H9 (cell line): ENCODE results near the gene NEXN. TPM values are rescaled to one million over a fixed set of nuclear protein-coding genes. Genes with fewer than 3 reads are reported as not detected.

Source experiments
- DNase-seq: peaks from one replicate; pipeline ENCODE4 v3.0.0-alpha.2; 2017
- H2AFZ ChIP-seq: one replicate; pipeline ENCODE4 v1.6.1; 2013; ENCODE audit warnings: mild to moderate bottlenecking, low read length, control low read depth, moderate library complexity
- H2AK5ac ChIP-seq: 2 replicates; pipeline ENCODE4 v1.6.1; 2013; ENCODE audit warnings: low read length, control low read depth, mixed read lengths; ENCODE audit not compliant: insufficient read length
- H2BK120ac ChIP-seq: one replicate; pipeline ENCODE4 v1.6.1; 2013; ENCODE audit warnings: low read depth, mild to moderate bottlenecking, low read length, control low read depth, inconsistent platforms; ENCODE audit not compliant: poor library complexity, severe bottlenecking
- H2BK12ac ChIP-seq: 2 replicates; pipeline ENCODE4 v1.6.1; 2013; ENCODE audit warnings: low read length, control low read depth, mixed read lengths, low read depth; ENCODE audit not compliant: insufficient read length
- H2BK15ac ChIP-seq: 2 replicates; pipeline ENCODE4 v1.6.1; 2013; ENCODE audit warnings: low read depth, low read length, control low read depth
- H2BK20ac ChIP-seq: one replicate; pipeline ENCODE4 v1.6.1; 2013; ENCODE audit warnings: low read depth, mild to moderate bottlenecking, low read length, control low read depth, inconsistent platforms; ENCODE audit not compliant: poor library complexity, severe bottlenecking
- H2BK5ac ChIP-seq: 2 replicates; pipeline ENCODE4 v1.6.1; 2013; ENCODE audit warnings: low read length, control low read depth, mixed read lengths; ENCODE audit not compliant: insufficient read length
- H3K14ac ChIP-seq: 2 replicates; pipeline ENCODE4 v1.6.1; 2013; ENCODE audit warnings: low read length, control low read depth; ENCODE audit not compliant: insufficient read depth
- H3K18ac ChIP-seq: 2 replicates; pipeline ENCODE4 v1.6.1; 2013; ENCODE audit warnings: low read depth, mild to moderate bottlenecking, mixed read lengths, low read length, control low read depth; ENCODE audit not compliant: insufficient read length
- H3K23ac ChIP-seq: 2 replicates; pipeline ENCODE4 v1.6.1; 2013; ENCODE audit warnings: low read length, control low read depth, mixed read lengths, low read depth; ENCODE audit not compliant: insufficient read length
- H3K23me2 ChIP-seq: 2 replicates; pipeline ENCODE4 v1.6.1; 2013; ENCODE audit warnings: low read depth, mild to moderate bottlenecking, mixed read lengths, low read length, control low read depth; ENCODE audit not compliant: insufficient read length, poor library complexity, severe bottlenecking
- H3K27ac ChIP-seq: 2 replicates; pipeline ENCODE4 v1.5.1; 2013; ENCODE audit warnings: low read length, control low read depth, mixed read lengths, low read depth; ENCODE audit not compliant: insufficient read length
- H3K27me3 ChIP-seq: 2 replicates; pipeline ENCODE4 v1.6.1; 2013; ENCODE audit warnings: low read length, control low read depth, inconsistent platforms; ENCODE audit not compliant: insufficient read depth
- H3K4ac ChIP-seq: 2 replicates; pipeline ENCODE4 v1.6.1; 2013; ENCODE audit warnings: low read depth, mild to moderate bottlenecking, control low read depth, inconsistent platforms, low read length, moderate library complexity
- H3K4me1 ChIP-seq: 2 replicates; pipeline ENCODE4 v1.6.1; 2013; ENCODE audit warnings: low read length, control low read depth, inconsistent platforms; ENCODE audit not compliant: insufficient read depth
- H3K4me2 ChIP-seq: 2 replicates; pipeline ENCODE4 v1.6.1; 2013; ENCODE audit warnings: low read length, control low read depth, mixed read lengths; ENCODE audit not compliant: insufficient read length, insufficient read depth
- H3K56ac ChIP-seq: 2 replicates; pipeline ENCODE4 v1.6.1; 2013; ENCODE audit warnings: low read depth, mild to moderate bottlenecking, mixed read lengths, low read length, control low read depth; ENCODE audit not compliant: insufficient read length
- H3K79me1 ChIP-seq: 2 replicates; pipeline ENCODE4 v1.6.1; 2013; ENCODE audit warnings: low read depth, mild to moderate bottlenecking, moderate library complexity, low read length, control low read depth, inconsistent platforms; ENCODE audit not compliant: insufficient read depth, poor library complexity, severe bottlenecking
- H3K79me2 ChIP-seq: 2 replicates; pipeline ENCODE4 v1.6.1; 2013; ENCODE audit warnings: low read length, control low read depth, inconsistent platforms; ENCODE audit not compliant: insufficient read depth
- H3K9ac ChIP-seq: 2 replicates; pipeline ENCODE4 v1.6.1; 2013; ENCODE audit warnings: low read length, control low read depth, mixed read lengths; ENCODE audit not compliant: insufficient read length; ENCODE audit errors: extremely low read depth
- H3K9me3 ChIP-seq: one replicate; pipeline ENCODE4 v1.6.1; 2013; ENCODE audit warnings: low read depth, low read length, inconsistent platforms; ENCODE audit not compliant: control insufficient read depth
- H3T11ph ChIP-seq: one replicate; pipeline ENCODE4 v1.6.1; 2013; ENCODE audit warnings: mild to moderate bottlenecking, low read length, control low read depth, inconsistent platforms
- H4K20me1 ChIP-seq: one replicate; pipeline ENCODE4 v1.6.1; 2013; ENCODE audit not compliant: control insufficient read depth, insufficient read length, insufficient read depth
- H4K5ac ChIP-seq: 2 replicates; pipeline ENCODE4 v1.6.1; 2013; ENCODE audit warnings: low read depth, mild to moderate bottlenecking, mixed read lengths, low read length, control low read depth; ENCODE audit not compliant: insufficient read length
- H4K8ac ChIP-seq: replicated peaks from 2 replicates; pipeline ENCODE4 v1.6.1; 2013; ENCODE audit warnings: low read length, control low read depth, mixed read lengths, low read depth; ENCODE audit not compliant: insufficient read length
- H4K91ac ChIP-seq: 2 replicates; pipeline ENCODE4 v1.6.1; 2013; ENCODE audit warnings: low read depth, mild to moderate bottlenecking, moderate library complexity, mixed read lengths, low read length, control low read depth; ENCODE audit not compliant: insufficient read length
- H3K27ac Mint-ChIP-seq, 3 experiments: 2 replicates in 2 of 3; 3 replicates in 1 of 3; pipeline ENCODE4 v1.8.0; 2020 to 2021; ENCODE audit warnings: mixed read lengths in 3 of 3, mild to moderate bottlenecking in 1 of 3, moderate library complexity in 1 of 3
- H3K27me3 Mint-ChIP-seq: 2 replicates; pipeline ENCODE4 v1.8.0; 2021; ENCODE audit warnings: low read depth, mild to moderate bottlenecking, moderate library complexity, mixed read lengths
- H3K36me3 Mint-ChIP-seq, 3 experiments: 2 replicates in 2 of 3; 3 replicates in 1 of 3; pipeline ENCODE4 v1.8.0; 2020 to 2021; ENCODE audit warnings: low read depth in 3 of 3, mixed read lengths in 3 of 3; ENCODE audit not compliant: insufficient read depth in 1 of 3
- H3K4me1 Mint-ChIP-seq, 2 experiments: 2 replicates each; pipeline ENCODE4 v1.8.0; 2020; ENCODE audit warnings: mixed read lengths in 2 of 2
- H3K4me3 Mint-ChIP-seq, 2 experiments: 2 replicates in 1 of 2; 3 replicates in 1 of 2; pipeline ENCODE4 v1.8.0; 2020 to 2021; ENCODE audit warnings: mild to moderate bottlenecking in 2 of 2, mixed read lengths in 2 of 2, moderate library complexity in 1 of 2
- H3K9me3 Mint-ChIP-seq, 2 experiments: 2 replicates in 1 of 2; 3 replicates in 1 of 2; pipeline ENCODE4 v1.8.0; 2020; ENCODE audit warnings: mild to moderate bottlenecking in 2 of 2, mixed read lengths in 2 of 2, moderate library complexity in 1 of 2
- WGBS: extraction: QIAGEN DNeasy Blood & Tissue Kit; methylation state at CpG from one replicate; pipeline ENCODE4 v1.1.7; 2013; ENCODE audit warnings: missing lambda C conversion rate, low lambda C conversion rate, mixed read lengths; ENCODE audit not compliant: insufficient read length; ENCODE audit errors: extremely low coverage; 5-methylcytosine and 5-hydroxymethylcytosine counted together
- total RNA-seq: library from RNA; stranded (reverse); gene quantifications from 2 replicates; pipeline ENCODE4 v1.2.1, GENCODE V29; 2021
- TF ChIP-seq, protein P1 (sequence below): fragments of 200-600 bp; sonication (generic); conservative IDR thresholded peaks from 3 replicates; pipeline ENCODE4 v1.8.0; 2021; ENCODE audit warnings: antibody characterized with exemption, mild to moderate bottlenecking

Gene NEXN
- total RNA-seq, 1 experiment from 2014 or later: 3.2 TPM

DNA sequence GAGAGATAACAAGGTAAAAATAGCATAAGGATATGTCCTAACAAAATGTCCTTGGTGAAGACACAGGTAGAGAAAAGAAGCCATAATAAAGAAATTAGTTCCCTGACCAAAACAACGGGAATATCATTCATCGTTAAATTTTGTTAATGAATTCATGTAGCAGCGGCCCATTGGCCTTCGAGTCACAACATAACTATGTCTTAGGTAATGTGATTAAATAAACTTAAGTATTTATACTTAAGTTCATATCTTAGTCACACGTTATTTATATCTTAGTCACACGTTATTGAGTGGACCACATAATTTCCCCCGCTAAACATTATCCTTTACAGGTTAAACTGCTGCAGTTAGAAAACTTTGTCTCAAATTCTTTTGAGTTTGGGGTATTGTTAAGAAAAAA is 1.2 kb downstream of the NEXN start:
- H2AFZ ChIP-seq: no peak overlapping the region
- WGBS: no CpG with 5 or more reads among the region's 7 CpGs

More for the DNA sequence above, 1.2 kb downstream of the NEXN start:
- no peaks in the 10 kb centered on the region for H3K23me2 ChIP-seq
- peak overlapping the region; percentile 51 for H3K4me2 ChIP-seq
- H2BK20ac ChIP-seq: no peak overlapping the region
- no peak overlapping the region for H3K56ac ChIP-seq
- TF ChIP-seq, protein P1, sequence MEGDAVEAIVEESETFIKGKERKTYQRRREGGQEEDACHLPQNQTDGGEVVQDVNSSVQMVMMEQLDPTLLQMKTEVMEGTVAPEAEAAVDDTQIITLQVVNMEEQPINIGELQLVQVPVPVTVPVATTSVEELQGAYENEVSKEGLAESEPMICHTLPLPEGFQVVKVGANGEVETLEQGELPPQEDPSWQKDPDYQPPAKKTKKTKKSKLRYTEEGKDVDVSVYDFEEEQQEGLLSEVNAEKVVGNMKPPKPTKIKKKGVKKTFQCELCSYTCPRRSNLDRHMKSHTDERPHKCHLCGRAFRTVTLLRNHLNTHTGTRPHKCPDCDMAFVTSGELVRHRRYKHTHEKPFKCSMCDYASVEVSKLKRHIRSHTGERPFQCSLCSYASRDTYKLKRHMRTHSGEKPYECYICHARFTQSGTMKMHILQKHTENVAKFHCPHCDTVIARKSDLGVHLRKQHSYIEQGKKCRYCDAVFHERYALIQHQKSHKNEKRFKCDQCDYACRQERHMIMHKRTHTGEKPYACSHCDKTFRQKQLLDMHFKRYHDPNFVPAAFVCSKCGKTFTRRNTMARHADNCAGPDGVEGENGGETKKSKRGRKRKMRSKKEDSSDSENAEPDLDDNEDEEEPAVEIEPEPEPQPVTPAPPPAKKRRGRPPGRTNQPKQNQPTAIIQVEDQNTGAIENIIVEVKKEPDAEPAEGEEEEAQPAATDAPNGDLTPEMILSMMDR: no peak
- no peak overlapping the region for H3T11ph ChIP-seq
- no peaks in the 10 kb centered on the region for H3K79me1 ChIP-seq
- H3K9me3 ChIP-seq: no peaks in the 10 kb centered on the region
- Mint-ChIP-seq H3K4me3 (peak overlapping the region; percentile 89 to 96), H3K27me3 (peaks cover 1% of the 10 kb centered on the region; the same call in 1 of the 2 replicates), H3K9me3 (no peaks in the 10 kb centered on the region), H3K27ac (no peak overlapping the region), H3K4me1 (peaks cover 9 to 12% of the 10 kb centered on the region in 2 experiments), H3K36me3 (peaks cover 0 to 2% (median 0%) of the 10 kb centered on the region in 3 experiments; a peak in 1 of 7 replicates)
- H4K91ac ChIP-seq: no peak overlapping the region
- DNase-seq: no peak
- no peak overlapping the region for H4K8ac ChIP-seq
- no peak overlapping the region for H2BK5ac ChIP-seq
- no peaks in the 10 kb centered on the region for H3K27me3 ChIP-seq
- no peak overlapping the region for H2AK5ac ChIP-seq
- no peak overlapping the region for H2BK12ac ChIP-seq
- no peak overlapping the region for H3K4ac ChIP-seq
- no peak overlapping the region for H3K14ac ChIP-seq
- no peak overlapping the region for H3K18ac ChIP-seq
- no peak overlapping the region for H2BK120ac ChIP-seq
- H4K5ac ChIP-seq: no peak overlapping the region
- no peak overlapping the region for H3K9ac ChIP-seq
- H2BK15ac ChIP-seq: no peak overlapping the region
- H4K20me1 ChIP-seq: no peaks in the 10 kb centered on the region
- no peaks in the 10 kb centered on the region for H3K79me2 ChIP-seq
- no peaks in the 10 kb centered on the region for H3K4me1 ChIP-seq
- no peak overlapping the region for H3K27ac ChIP-seq
- H3K23ac ChIP-seq: no peak overlapping the region
